ENCODE data around the gene SHMT2. TPM values are rescaled to one million over a fixed set of nuclear protein-coding genes. Genes with fewer than 3 reads are reported as not detected.

SHMT2 gene
- total and polyA plus RNA-seq, 2 donors, result 37.0 to 63.1 TPM

- DNase-seq (ENCODE audit: low read depth in 6 of 9, low spot score in 9 of 9), result no peak
- H3K27me3 ChIP-seq (ENCODE audit: control insufficient read depth in 2 of 2, insufficient read depth in 1 of 2, low read length in 1 of 2), result peaks cover 21 to 55% of the 10 kb centered on the region in 2 donors
- peaks cover 0 to 16% of the 10 kb centered on the region in 2 donors for H3K4me1 ChIP-seq (ENCODE audit: control insufficient read depth in 2 of 2, insufficient read depth in 2 of 2, low read length in 2 of 2)
- H3K27ac ChIP-seq (ENCODE audit: low read depth in 1 of 2, low read length in 1 of 2), result no peak overlapping the region
- H3K36me3 ChIP-seq (ENCODE audit: control insufficient read depth in 2 of 2, insufficient read depth in 2 of 2, low read length in 1 of 2), result no peaks in the 10 kb centered on the region
- H3K9me3 ChIP-seq (ENCODE audit: control insufficient read depth in 2 of 2, insufficient read depth in 1 of 2, low read length in 1 of 2), result peaks cover 0 to 8% of the 10 kb centered on the region in 2 donors
- H3K4me3 ChIP-seq (ENCODE audit: low read length in 2 of 2), result no peak overlapping the region
- 88% methylated on average over 15 of the region's 15 CpGs for WGBS
Measured at GRCh38 chr12:57210461-57210860, 19.1 kb upstream of the SHMT2 start.

GRCh38 chr12:57210926-57211692 is 18.4 kb upstream of the SHMT2 start:
- peaks cover 0 to 8% of the 10 kb centered on the region in 2 donors for H3K9me3 ChIP-seq (ENCODE audit: control insufficient read depth in 2 of 2, insufficient read depth in 1 of 2, low read length in 1 of 2)
- DNase-seq (ENCODE audit: low read depth in 6 of 9, low spot score in 9 of 9), result no peak
- no peaks in the 10 kb centered on the region for H3K36me3 ChIP-seq (ENCODE audit: control insufficient read depth in 2 of 2, insufficient read depth in 2 of 2, low read length in 1 of 2)
- H3K27me3 ChIP-seq (ENCODE audit: control insufficient read depth in 2 of 2, insufficient read depth in 1 of 2, low read length in 1 of 2), result peaks cover 27 to 62% of the 10 kb centered on the region in 2 donors
- peaks cover 0 to 22% of the 10 kb centered on the region in 2 donors for H3K4me1 ChIP-seq (ENCODE audit: control insufficient read depth in 2 of 2, insufficient read depth in 2 of 2, low read length in 2 of 2)
- 95% methylated on average over 16 of the region's 16 CpGs for WGBS
- H3K4me3 ChIP-seq (ENCODE audit: low read length in 2 of 2), result no peak overlapping the region
- no peak overlapping the region for H3K27ac ChIP-seq (ENCODE audit: low read depth in 1 of 2, low read length in 1 of 2)

- H3K36me3 ChIP-seq (ENCODE audit: control insufficient read depth in 2 of 2, insufficient read depth in 2 of 2, low read length in 1 of 2), result no peaks in the 10 kb centered on the region
- peaks cover 0 to 11% of the 10 kb centered on the region in 2 donors for H3K9me3 ChIP-seq (ENCODE audit: control insufficient read depth in 2 of 2, insufficient read depth in 1 of 2, low read length in 1 of 2)
- no peak for DNase-seq (ENCODE audit: low read depth in 6 of 9, low spot score in 9 of 9)
- peaks cover 4 to 29% of the 10 kb centered on the region in 2 donors for H3K4me1 ChIP-seq (ENCODE audit: control insufficient read depth in 2 of 2, insufficient read depth in 2 of 2, low read length in 2 of 2)
- H3K27me3 ChIP-seq (ENCODE audit: control insufficient read depth in 2 of 2, insufficient read depth in 1 of 2, low read length in 1 of 2), result peaks cover 36 to 70% of the 10 kb centered on the region in 2 donors
- no peak overlapping the region for H3K4me3 ChIP-seq (ENCODE audit: low read length in 2 of 2)
- 96% methylated on average over 27 of the region's 27 CpGs for WGBS
- no peak overlapping the region for H3K27ac ChIP-seq (ENCODE audit: low read depth in 1 of 2, low read length in 1 of 2)
Measured at GRCh38 chr12:57211791-57212700, 17.5 kb upstream of the SHMT2 start.

- Histone ChIP-seq H3K36me3 (ENCODE audit: control insufficient read depth in 2 of 2, insufficient read depth in 2 of 2, low read length in 1 of 2) (no peaks in the 10 kb centered on the region), H3K27ac (ENCODE audit: low read depth in 1 of 2, low read length in 1 of 2) (no peak overlapping the region), H3K9me3 (ENCODE audit: control insufficient read depth in 2 of 2, insufficient read depth in 1 of 2, low read length in 1 of 2) (peaks cover 0 to 17% of the 10 kb centered on the region in 2 donors), H3K4me1 (ENCODE audit: control insufficient read depth in 2 of 2, insufficient read depth in 2 of 2, low read length in 2 of 2) (peaks cover 8 to 34% of the 10 kb centered on the region in 2 donors), H3K27me3 (ENCODE audit: control insufficient read depth in 2 of 2, insufficient read depth in 1 of 2, low read length in 1 of 2) (peaks cover 41 to 77% of the 10 kb centered on the region in 2 donors), H3K4me3 (ENCODE audit: low read length in 2 of 2) (no peak overlapping the region)
- DNase-seq (ENCODE audit: low read depth in 6 of 9, low spot score in 9 of 9), result no peak
- WGBS, result 95% methylated on average over 7 of the region's 7 CpGs
Measured at GRCh38 chr12:57212701-57213057, 16.8 kb upstream of the SHMT2 start.

- H3K9me3 ChIP-seq (ENCODE audit: control insufficient read depth in 2 of 2, insufficient read depth in 1 of 2, low read length in 1 of 2), result peaks cover 0 to 17% of the 10 kb centered on the region in 2 donors
- H3K36me3 ChIP-seq (ENCODE audit: control insufficient read depth in 2 of 2, insufficient read depth in 2 of 2, low read length in 1 of 2), result no peaks in the 10 kb centered on the region
- DNase-seq (ENCODE audit: low read depth in 6 of 9, low spot score in 9 of 9), result peak in 7 of 9 donors; percentile 45 to 84 (median 69)
- WGBS, result 12% methylated on average over 16 of the region's 16 CpGs
- H3K4me3 ChIP-seq (ENCODE audit: low read length in 2 of 2), result no peak overlapping the region
- H3K27ac ChIP-seq (ENCODE audit: low read depth in 1 of 2, low read length in 1 of 2), result no peak overlapping the region
- peaks cover 46 to 78% of the 10 kb centered on the region in 2 donors for H3K27me3 ChIP-seq (ENCODE audit: control insufficient read depth in 2 of 2, insufficient read depth in 1 of 2, low read length in 1 of 2)
- peaks cover 8 to 34% of the 10 kb centered on the region in 2 donors for H3K4me1 ChIP-seq (ENCODE audit: control insufficient read depth in 2 of 2, insufficient read depth in 2 of 2, low read length in 2 of 2)
Measured at GRCh38 chr12:57213058-57213715, 16.3 kb upstream of the SHMT2 start.

GRCh38 chr12:57213763-57214397 is 15.6 kb upstream of the SHMT2 start:
- peaks cover 8 to 34% of the 10 kb centered on the region in 2 donors for H3K4me1 ChIP-seq (ENCODE audit: control insufficient read depth in 2 of 2, insufficient read depth in 2 of 2, low read length in 2 of 2)
- H3K36me3 ChIP-seq (ENCODE audit: control insufficient read depth in 2 of 2, insufficient read depth in 2 of 2, low read length in 1 of 2), result no peaks in the 10 kb centered on the region
- H3K27ac ChIP-seq (ENCODE audit: low read depth in 1 of 2, low read length in 1 of 2), result no peak overlapping the region
- WGBS, result 58% methylated on average over 4 of the region's 4 CpGs
- peaks cover 0 to 17% of the 10 kb centered on the region in 2 donors for H3K9me3 ChIP-seq (ENCODE audit: control insufficient read depth in 2 of 2, insufficient read depth in 1 of 2, low read length in 1 of 2)
- DNase-seq (ENCODE audit: low read depth in 6 of 9, low spot score in 9 of 9), result no peak
- no peak overlapping the region for H3K4me3 ChIP-seq (ENCODE audit: low read length in 2 of 2)
- peaks cover 53 to 85% of the 10 kb centered on the region in 2 donors for H3K27me3 ChIP-seq (ENCODE audit: control insufficient read depth in 2 of 2, insufficient read depth in 1 of 2, low read length in 1 of 2)

GRCh38 chr12:57214398-57214781 is 15.1 kb upstream of the SHMT2 start:
- WGBS, result 3% methylated on average over 14 of the region's 14 CpGs
- H3K27me3 ChIP-seq (ENCODE audit: control insufficient read depth in 2 of 2, insufficient read depth in 1 of 2, low read length in 1 of 2), result peaks cover 58 to 90% of the 10 kb centered on the region in 2 donors

GRCh38 chr12:57215065-57215464 is 14.4 kb upstream of the SHMT2 start:
- H3K9me3 ChIP-seq (ENCODE audit: control insufficient read depth in 2 of 2, insufficient read depth in 1 of 2, low read length in 1 of 2), result peaks cover 0 to 15% of the 10 kb centered on the region in 2 donors
- 42% methylated on average over 11 of the region's 11 CpGs for WGBS
- no peak overlapping the region for H3K27ac ChIP-seq (ENCODE audit: low read depth in 1 of 2, low read length in 1 of 2)
- peaks cover 64 to 94% of the 10 kb centered on the region in 2 donors for H3K27me3 ChIP-seq (ENCODE audit: control insufficient read depth in 2 of 2, insufficient read depth in 1 of 2, low read length in 1 of 2)
- H3K36me3 ChIP-seq (ENCODE audit: control insufficient read depth in 2 of 2, insufficient read depth in 2 of 2, low read length in 1 of 2), result no peaks in the 10 kb centered on the region
- H3K4me3 ChIP-seq (ENCODE audit: low read length in 2 of 2), result no peak overlapping the region
- peaks cover 8 to 39% of the 10 kb centered on the region in 2 donors for H3K4me1 ChIP-seq (ENCODE audit: control insufficient read depth in 2 of 2, insufficient read depth in 2 of 2, low read length in 2 of 2)
- no peak for DNase-seq (ENCODE audit: low read depth in 6 of 9, low spot score in 9 of 9)

More at GRCh38 chr12:57214398-57214781, 15.1 kb upstream of the SHMT2 start:
- H3K36me3 ChIP-seq (ENCODE audit: control insufficient read depth in 2 of 2, insufficient read depth in 2 of 2, low read length in 1 of 2), result no peaks in the 10 kb centered on the region
- no peak overlapping the region for H3K27ac ChIP-seq (ENCODE audit: low read depth in 1 of 2, low read length in 1 of 2)
- H3K4me1 ChIP-seq (ENCODE audit: control insufficient read depth in 2 of 2, insufficient read depth in 2 of 2, low read length in 2 of 2), result peaks cover 8 to 34% of the 10 kb centered on the region in 2 donors
- no peak overlapping the region for H3K4me3 ChIP-seq (ENCODE audit: low read length in 2 of 2)
- H3K9me3 ChIP-seq (ENCODE audit: control insufficient read depth in 2 of 2, insufficient read depth in 1 of 2, low read length in 1 of 2), result peaks cover 0 to 17% of the 10 kb centered on the region in 2 donors
- DNase-seq (ENCODE audit: low read depth in 6 of 9, low spot score in 9 of 9), result peak in 6 of 9 donors; percentile 58 to 80 (median 67)

All from thymus (tissue), 11 donors.